NOMO-1 treated with DMSO at 0.1 percent for 48 hours (cell line): ENCODE results near the gene NLGN1.
"Not testable (repeated sequence)": the region's sequence is repeated elsewhere in the genome, so short reads cannot be mapped to it uniquely, and the experiment has no call there.

Experiments used
- DNase-seq: peaks from one replicate; lab custom pipeline; 2025; ENCODE audit not compliant: unreplicated experiment; lab: John Stamatoyannopoulos, UW

NLGN1 gene

GRCh38 chr3:173552526-173552925, 155.0 kb downstream of the NLGN1 start:
- no peak for DNase-seq

GRCh38 chr3:173553635-173554280, 156.2 kb downstream of the NLGN1 start:
- no peak for DNase-seq

GRCh38 chr3:173556546-173556945, 159.0 kb downstream of the NLGN1 start:
- DNase-seq: no peak

- no peak for DNase-seq
Observed at GRCh38 chr3:173567997-173568396, 170.5 kb downstream of the NLGN1 start.

GRCh38 chr3:173568623-173569022, 171.1 kb downstream of the NLGN1 start:
- DNase-seq: no peak

GRCh38 chr3:173583496-173583895, 186.0 kb downstream of the NLGN1 start:
- DNase-seq: no peak

- DNase-seq: no peak
Observed at GRCh38 chr3:173584093-173584837, 186.7 kb downstream of the NLGN1 start.

- no peak for DNase-seq
Observed at GRCh38 chr3:173584838-173585831, 187.6 kb downstream of the NLGN1 start.

- DNase-seq: no peak
Observed at GRCh38 chr3:173586166-173586565, 188.6 kb downstream of the NLGN1 start.

GRCh38 chr3:173587055-173587454, 189.5 kb downstream of the NLGN1 start:
- DNase-seq: no peak

- no peak for DNase-seq
Observed at GRCh38 chr3:173588556-173588955, 191.0 kb downstream of the NLGN1 start.

GRCh38 chr3:173589116-173589515, 191.6 kb downstream of the NLGN1 start:
- no peak for DNase-seq

- DNase-seq: no peak
Observed at GRCh38 chr3:173591401-173591800, 193.9 kb downstream of the NLGN1 start.

- DNase-seq: not testable (repeated sequence)
Observed at GRCh38 chr3:173594881-173595280, 197.3 kb downstream of the NLGN1 start.

GRCh38 chr3:173599673-173600072, 202.1 kb downstream of the NLGN1 start:
- DNase-seq: no peak

GRCh38 chr3:173614522-173614921, 217.0 kb downstream of the NLGN1 start:
- DNase-seq: no peak

- no peak for DNase-seq
Observed at GRCh38 chr3:173615661-173616060, 218.1 kb downstream of the NLGN1 start.

GRCh38 chr3:173617490-173617889, 219.9 kb downstream of the NLGN1 start:
- no peak for DNase-seq

GRCh38 chr3:173618148-173618547, 220.6 kb downstream of the NLGN1 start:
- no peak for DNase-seq

- DNase-seq: no peak
Observed at GRCh38 chr3:173618703-173619102, 221.2 kb downstream of the NLGN1 start.

GRCh38 chr3:173622166-173622565, 224.6 kb downstream of the NLGN1 start:
- no peak for DNase-seq
